Endodermal cell (in vitro differentiated cells): Measurements from ENCODE around the gene RIF1. TPM values are rescaled to one million over a fixed set of nuclear protein-coding genes. Genes with fewer than 3 reads are reported as not detected.

Source experiments
- DNase-seq: peaks from one replicate; pipeline ENCODE4 v3.0.0-alpha.2; 2017
- H3K27ac ChIP-seq: 2 replicates; pipeline ENCODE4 v1.5.1; 2013; ENCODE audit warnings: mild to moderate bottlenecking, low read depth, low read length, moderate library complexity
- H3K27me3 ChIP-seq: 2 replicates; pipeline ENCODE4 v1.6.1; 2013; ENCODE audit warnings: mild to moderate bottlenecking, low read length, moderate library complexity; ENCODE audit not compliant: insufficient read depth, control insufficient read depth, poor library complexity, severe bottlenecking
- H3K36me3 ChIP-seq: 2 replicates; pipeline ENCODE4 v1.7.0; 2013; ENCODE audit warnings: mild to moderate bottlenecking, low read length, moderate library complexity; ENCODE audit not compliant: control insufficient read depth, insufficient read depth
- H3K4me1 ChIP-seq: one replicate; pipeline ENCODE4 v1.7.0; 2013; ENCODE audit warnings: low read length; ENCODE audit not compliant: control insufficient read depth, insufficient read depth
- H3K4me3 ChIP-seq: 2 replicates; pipeline ENCODE4 v1.5.1; 2013; ENCODE audit warnings: mild to moderate bottlenecking, low read length, moderate library complexity
- H3K9ac ChIP-seq: 2 replicates; pipeline ENCODE4 v1.6.1; 2013; ENCODE audit warnings: mild to moderate bottlenecking, low read length, moderate library complexity; ENCODE audit not compliant: poor library complexity, severe bottlenecking; ENCODE audit errors: extremely low read depth
- H3K9me3 ChIP-seq: 2 replicates; pipeline ENCODE4 v1.6.1; 2013; ENCODE audit warnings: mild to moderate bottlenecking, low read length, moderate library complexity; ENCODE audit not compliant: control insufficient read depth
- H3K27ac Mint-ChIP-seq: 2 replicates; pipeline ENCODE4 v1.8.0; 2020; ENCODE audit warnings: mixed read lengths
- H3K27me3 Mint-ChIP-seq: 2 replicates; pipeline ENCODE4 v1.8.0; 2021; ENCODE audit warnings: mild to moderate bottlenecking, mixed read lengths; ENCODE audit not compliant: insufficient read depth
- H3K36me3 Mint-ChIP-seq: 2 replicates; pipeline ENCODE4 v1.8.0; 2020; ENCODE audit warnings: low read depth, mixed read lengths
- H3K4me1 Mint-ChIP-seq: 2 replicates; pipeline ENCODE4 v1.8.0; 2020; ENCODE audit warnings: mixed read lengths
- H3K4me3 Mint-ChIP-seq: 2 replicates; pipeline ENCODE4 v1.8.0; 2020; ENCODE audit warnings: mild to moderate bottlenecking, moderate library complexity, mixed read lengths
- H3K9me3 Mint-ChIP-seq: 2 replicates; pipeline ENCODE4 v1.8.0; 2020; ENCODE audit warnings: mild to moderate bottlenecking, mixed read lengths
- WGBS, 2 experiments: methylation state at CpG; one replicate each; pipeline versions ENCODE4 v1.1.5 to v1.1.7; 2013; ENCODE audit warnings: missing lambda C conversion rate in 2 of 2, mixed read lengths in 1 of 2; ENCODE audit not compliant: insufficient coverage in 1 of 2, insufficient read length in 1 of 2; 5-methylcytosine and 5-hydroxymethylcytosine counted together
- total RNA-seq, 2 donors: library from RNA; stranded (reverse); fragmentation: NEBNext Ultra II Directional in 1 of 2; extraction: Animal tissue kit (Norgen Biotek cat#: 25700) in 1 of 2; gene quantifications; 2 replicates in 1 of 2; 3 replicates in 1 of 2; pipeline ENCODE4 v1.2.1, GENCODE V29; 2021
- TF ChIP-seq, protein P1 (sequence below): fragments of 200-600 bp; sonication (generic); conservative IDR thresholded peaks from 2 replicates; pipeline ENCODE4 v1.5.0; 2021; ENCODE audit warnings: antibody characterized with exemption, mild to moderate bottlenecking

The RIF1 gene
- total RNA-seq, 2 donors from 2014 or later = 64.3 to 66.7 TPM

DNA sequence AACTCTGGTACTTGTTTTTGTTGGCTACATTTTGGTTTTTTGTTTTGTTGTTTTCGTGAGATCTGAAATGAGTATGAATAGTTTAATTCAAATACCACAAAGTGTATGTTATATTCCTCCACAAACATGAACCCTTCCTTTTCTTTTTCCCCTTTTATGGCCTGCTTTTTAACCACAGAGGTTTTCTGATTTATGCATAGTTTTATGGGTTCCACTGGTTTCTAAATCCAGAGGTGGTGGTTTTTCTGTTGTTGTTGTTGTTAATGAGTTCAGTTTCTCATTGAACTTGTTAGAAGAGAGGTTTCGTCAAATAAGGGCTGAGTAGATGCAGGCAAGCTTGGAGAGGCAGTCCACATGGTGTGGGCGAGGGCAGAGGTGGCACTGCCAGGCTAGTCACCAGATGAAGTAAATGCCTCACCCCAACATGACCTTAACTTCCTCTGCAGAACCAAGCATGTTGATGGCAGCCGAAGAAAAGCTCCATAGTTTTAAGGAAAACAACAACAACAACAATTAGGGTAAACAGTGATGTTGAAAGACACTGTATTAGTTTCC, 72.5 kb downstream of the RIF1 start:
- H3K27me3 ChIP-seq = no peaks in the 10 kb centered on the region
- no peak overlapping the region for H3K4me3 ChIP-seq
- no peak overlapping the region for H3K4me3 Mint-ChIP-seq
- DNase-seq = no peak
- peak overlapping the region; percentile 60 for H3K27ac Mint-ChIP-seq
- no peak overlapping the region for H3K9ac ChIP-seq
- H3K27me3 Mint-ChIP-seq = no peaks in the 10 kb centered on the region
- H3K27ac ChIP-seq = no peak overlapping the region
- H3K36me3 ChIP-seq = peaks cover 38% of the 10 kb centered on the region
- H3K4me1 Mint-ChIP-seq = peaks cover 4% of the 10 kb centered on the region
- peaks cover 39% of the 10 kb centered on the region for H3K36me3 Mint-ChIP-seq
- no peaks in the 10 kb centered on the region for H3K4me1 ChIP-seq
- WGBS, 2 experiments = 81 to 100% methylated on average over 1 to 3 of the region's 4 CpGs
- H3K9me3 Mint-ChIP-seq = no peaks in the 10 kb centered on the region
- H3K9me3 ChIP-seq = no peaks in the 10 kb centered on the region
- TF ChIP-seq, protein P1, sequence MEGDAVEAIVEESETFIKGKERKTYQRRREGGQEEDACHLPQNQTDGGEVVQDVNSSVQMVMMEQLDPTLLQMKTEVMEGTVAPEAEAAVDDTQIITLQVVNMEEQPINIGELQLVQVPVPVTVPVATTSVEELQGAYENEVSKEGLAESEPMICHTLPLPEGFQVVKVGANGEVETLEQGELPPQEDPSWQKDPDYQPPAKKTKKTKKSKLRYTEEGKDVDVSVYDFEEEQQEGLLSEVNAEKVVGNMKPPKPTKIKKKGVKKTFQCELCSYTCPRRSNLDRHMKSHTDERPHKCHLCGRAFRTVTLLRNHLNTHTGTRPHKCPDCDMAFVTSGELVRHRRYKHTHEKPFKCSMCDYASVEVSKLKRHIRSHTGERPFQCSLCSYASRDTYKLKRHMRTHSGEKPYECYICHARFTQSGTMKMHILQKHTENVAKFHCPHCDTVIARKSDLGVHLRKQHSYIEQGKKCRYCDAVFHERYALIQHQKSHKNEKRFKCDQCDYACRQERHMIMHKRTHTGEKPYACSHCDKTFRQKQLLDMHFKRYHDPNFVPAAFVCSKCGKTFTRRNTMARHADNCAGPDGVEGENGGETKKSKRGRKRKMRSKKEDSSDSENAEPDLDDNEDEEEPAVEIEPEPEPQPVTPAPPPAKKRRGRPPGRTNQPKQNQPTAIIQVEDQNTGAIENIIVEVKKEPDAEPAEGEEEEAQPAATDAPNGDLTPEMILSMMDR = no peak

DNA sequence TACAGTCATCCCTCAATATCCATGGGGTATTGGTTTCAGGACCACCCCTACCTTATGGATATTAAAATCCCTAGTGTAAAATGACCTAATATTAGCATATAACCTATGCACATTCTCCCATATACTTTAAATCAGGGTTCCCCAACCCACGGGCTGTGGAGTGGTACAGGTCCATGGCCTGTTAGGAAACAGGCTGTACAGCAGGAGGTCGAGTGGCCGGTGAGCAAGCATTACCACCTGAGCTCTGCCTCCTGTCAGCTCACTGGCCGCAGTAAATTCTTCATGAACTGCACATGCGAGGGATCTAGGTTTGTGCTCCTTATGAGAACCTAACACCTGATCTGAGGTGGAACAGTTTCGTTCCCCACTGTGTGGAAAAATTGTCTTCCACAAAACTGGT, 73.8 kb downstream of the RIF1 start:
- H3K9me3 Mint-ChIP-seq = no peaks in the 10 kb centered on the region
- Histone ChIP-seq H3K4me1 (no peaks in the 10 kb centered on the region), H3K27me3 (no peaks in the 10 kb centered on the region), H3K9ac (no peak overlapping the region), H3K27ac (no peak overlapping the region), H3K9me3 (no peaks in the 10 kb centered on the region), H3K36me3 (peaks cover 38% of the 10 kb centered on the region), H3K4me3 (no peak overlapping the region)
- TF ChIP-seq, protein P1 = no peak
- no peak overlapping the region for H3K4me3 Mint-ChIP-seq
- no peak for DNase-seq
- peaks cover 4% of the 10 kb centered on the region for H3K4me1 Mint-ChIP-seq
- 96 to 100% methylated on average over 5 to 6 of the region's 6 CpGs for WGBS, 2 experiments
- H3K36me3 Mint-ChIP-seq = peaks cover 29% of the 10 kb centered on the region
- no peaks in the 10 kb centered on the region for H3K27me3 Mint-ChIP-seq
- no peak overlapping the region for H3K27ac Mint-ChIP-seq

DNA sequence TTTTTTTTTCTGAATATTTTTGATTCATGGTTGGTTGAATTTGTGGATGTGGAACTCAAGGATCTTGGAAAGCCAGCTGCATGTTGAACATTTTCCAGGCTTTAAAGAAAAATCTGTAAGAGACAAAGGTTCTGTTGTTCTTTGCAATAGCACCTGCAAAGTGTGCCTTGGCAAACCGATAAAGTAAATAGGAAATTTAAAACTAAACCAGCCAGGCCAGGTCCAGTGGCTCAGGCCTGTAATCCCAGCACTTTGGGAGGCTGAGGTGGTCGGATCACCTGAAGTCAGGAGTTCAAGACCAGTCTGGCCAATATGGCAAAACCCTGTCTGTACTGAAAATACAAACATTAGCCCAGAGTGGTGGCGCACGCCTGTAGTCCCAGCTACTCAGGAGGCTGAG, 74.4 kb downstream of the RIF1 start:
- DNase-seq = no peak
- no peaks in the 10 kb centered on the region for H3K9me3 Mint-ChIP-seq
- no peaks in the 10 kb centered on the region for H3K4me1 ChIP-seq
- peaks cover 28% of the 10 kb centered on the region for H3K36me3 Mint-ChIP-seq
- H3K9me3 ChIP-seq = no peaks in the 10 kb centered on the region
- no peaks in the 10 kb centered on the region for H3K27me3 Mint-ChIP-seq
- TF ChIP-seq, protein P1 = no peak
- no peak overlapping the region for H3K9ac ChIP-seq
- peaks cover 4% of the 10 kb centered on the region for H3K4me1 Mint-ChIP-seq
- WGBS, 2 experiments = 94 to 96% methylated on average over 4 of the region's 4 CpGs
- H3K4me3 ChIP-seq = no peak overlapping the region
- peaks cover 38% of the 10 kb centered on the region for H3K36me3 ChIP-seq
- H3K27ac ChIP-seq = no peak overlapping the region
- no peak overlapping the region for H3K27ac Mint-ChIP-seq
- H3K4me3 Mint-ChIP-seq = no peak overlapping the region
- H3K27me3 ChIP-seq = no peaks in the 10 kb centered on the region
